Measurements from ENCODE around the gene EYS.

The EYS gene

GRCh38 chr6:64803470-64804166 lies 903.4 kb downstream of the EYS start:
- DNase-seq, result no peak

- DNase-seq, result no peak
Measured at GRCh38 chr6:64792534-64792933, 914.5 kb downstream of the EYS start.

- no peak for DNase-seq
Measured at GRCh38 chr6:64789476-64789875, 917.5 kb downstream of the EYS start.

- no peak for DNase-seq
Measured at GRCh38 chr6:64786736-64787135, 920.3 kb downstream of the EYS start.

- DNase-seq, result no peak
Measured at GRCh38 chr6:64782877-64783276, 924.1 kb downstream of the EYS start.

GRCh38 chr6:64777941-64778785 lies 928.9 kb downstream of the EYS start:
- no peak for DNase-seq

- no peak for DNase-seq
Measured at GRCh38 chr6:64776359-64776758, 930.7 kb downstream of the EYS start.

GRCh38 chr6:64774881-64775280 lies 932.1 kb downstream of the EYS start:
- DNase-seq, result no peak

- no peak for DNase-seq
Measured at GRCh38 chr6:64750910-64751309, 956.1 kb downstream of the EYS start.

- DNase-seq, result no peak
Measured at GRCh38 chr6:64737418-64737817, 969.6 kb downstream of the EYS start.

GRCh38 chr6:64736421-64736950 lies 970.5 kb downstream of the EYS start:
- no peak for DNase-seq

- DNase-seq, result no peak
Measured at GRCh38 chr6:64733433-64733832, 973.6 kb downstream of the EYS start.

GRCh38 chr6:64732888-64733287 lies 974.1 kb downstream of the EYS start:
- no peak for DNase-seq

- no peak for DNase-seq
Measured at GRCh38 chr6:64729522-64729921, 977.5 kb downstream of the EYS start.

GRCh38 chr6:64727075-64727474 lies 980.0 kb downstream of the EYS start:
- no peak for DNase-seq

- DNase-seq, result no peak
Measured at GRCh38 chr6:64724091-64724490, 982.9 kb downstream of the EYS start.

GRCh38 chr6:64723327-64724058 lies 983.5 kb downstream of the EYS start:
- DNase-seq, result no peak

GRCh38 chr6:64721865-64722264 lies 985.2 kb downstream of the EYS start:
- DNase-seq, result no peak

- no peak for DNase-seq
Measured at GRCh38 chr6:64717281-64717680, 989.7 kb downstream of the EYS start.

GRCh38 chr6:64715624-64716023 lies 991.4 kb downstream of the EYS start:
- DNase-seq, result no peak

GRCh38 chr6:64714073-64714472 lies 993.0 kb downstream of the EYS start:
- DNase-seq, result no peak

GRCh38 chr6:64713175-64713574 lies 993.9 kb downstream of the EYS start:
- DNase-seq, result no peak

- DNase-seq, result no peak
Measured at GRCh38 chr6:64712606-64713005, 994.4 kb downstream of the EYS start.

All from activated T-cell treated with anti-CD3 and anti-CD28 coated beads, Interleukin-2, amount 50 U/mL, for 1 hour (primary cell).